GM21447 (cell line): ENCODE results near the gene FMO2.

ENCODE experiments used
- ATAC-seq: cut with Tn5 transposase; IDR thresholded peaks from one replicate; pipeline ENCODE4 v1.9.1; 2021; ENCODE audit not compliant: unreplicated experiment

Gene FMO2

GRCh38 chr1:171254859-171255258, 69.8 kb downstream of the FMO2 start:
- no peak for ATAC-seq

DNA sequence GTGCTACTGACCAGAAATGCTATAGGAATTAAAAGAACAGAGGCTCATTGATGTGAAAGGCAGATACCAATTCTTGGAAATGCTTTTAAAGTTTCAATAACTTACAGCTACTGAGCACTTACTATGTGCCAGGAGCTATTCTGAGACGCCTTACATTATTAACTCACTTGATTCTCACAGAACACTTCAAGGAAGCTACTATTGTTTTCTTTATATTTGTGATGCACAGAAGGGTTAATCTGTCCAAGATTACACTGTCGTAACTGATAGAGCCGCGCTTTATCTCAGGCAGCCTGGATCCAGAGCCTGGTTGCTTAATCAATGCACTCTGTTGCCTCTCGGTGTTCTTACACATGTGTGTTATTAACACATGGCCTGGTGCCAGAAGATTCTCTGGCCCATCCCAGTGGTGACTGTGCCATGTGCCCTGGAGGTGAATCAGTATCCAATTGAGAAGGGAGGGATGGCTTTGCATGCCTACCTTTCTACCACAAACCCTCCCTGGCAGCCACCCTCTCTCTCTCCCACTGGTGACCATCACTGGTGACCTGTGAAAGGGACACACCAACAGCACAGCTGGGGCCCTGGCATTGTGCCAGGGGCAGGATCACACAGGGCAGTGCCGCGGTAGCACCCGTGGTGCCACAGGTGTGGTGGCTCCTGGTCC, 72.0 kb downstream of the FMO2 start:
- no peak for ATAC-seq

DNA sequence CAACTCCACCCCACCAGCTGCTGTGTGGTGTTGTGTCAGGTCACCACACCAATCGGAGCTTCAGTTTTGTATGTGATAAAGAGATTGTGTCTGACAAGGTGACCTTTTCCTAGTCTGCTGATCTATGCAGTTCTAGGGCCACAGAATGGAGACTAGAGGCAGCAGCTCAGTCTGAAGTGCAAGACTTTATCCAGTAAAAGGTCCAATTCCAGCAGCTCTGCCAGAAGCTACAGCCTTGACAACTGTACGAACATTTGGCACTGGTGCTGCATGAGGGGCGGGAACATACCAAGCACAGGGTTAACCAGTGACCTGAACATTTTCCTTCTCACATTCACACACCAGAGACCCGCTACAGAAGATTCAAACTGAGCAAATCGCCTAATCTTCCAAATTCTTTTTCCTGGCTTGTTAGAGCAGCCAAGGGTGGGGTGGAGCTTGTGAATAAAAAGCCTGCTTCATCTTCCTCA, 72.5 kb downstream of the FMO2 start:
- ATAC-seq: no peak

DNA sequence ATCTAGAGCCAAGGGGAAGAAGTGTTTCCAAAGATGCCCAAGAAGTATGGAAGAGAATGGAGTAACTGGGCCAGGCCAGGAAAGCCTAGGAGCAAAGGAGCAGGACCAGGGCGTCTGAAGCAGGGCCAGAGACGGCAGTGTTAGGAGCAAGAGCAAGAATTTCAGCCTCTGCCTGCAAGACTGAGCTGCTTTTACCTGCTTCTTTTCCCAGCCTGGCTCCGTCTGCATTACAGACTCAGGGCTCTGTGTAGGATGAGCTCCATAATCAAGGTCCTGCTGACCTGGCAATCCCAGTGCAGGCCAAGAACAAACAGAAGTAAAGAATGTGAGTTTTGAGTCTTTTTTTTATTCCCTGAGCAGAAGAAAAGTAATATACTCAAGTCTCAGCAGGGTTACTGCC, 73.3 kb downstream of the FMO2 start:
- no peak for ATAC-seq

DNA sequence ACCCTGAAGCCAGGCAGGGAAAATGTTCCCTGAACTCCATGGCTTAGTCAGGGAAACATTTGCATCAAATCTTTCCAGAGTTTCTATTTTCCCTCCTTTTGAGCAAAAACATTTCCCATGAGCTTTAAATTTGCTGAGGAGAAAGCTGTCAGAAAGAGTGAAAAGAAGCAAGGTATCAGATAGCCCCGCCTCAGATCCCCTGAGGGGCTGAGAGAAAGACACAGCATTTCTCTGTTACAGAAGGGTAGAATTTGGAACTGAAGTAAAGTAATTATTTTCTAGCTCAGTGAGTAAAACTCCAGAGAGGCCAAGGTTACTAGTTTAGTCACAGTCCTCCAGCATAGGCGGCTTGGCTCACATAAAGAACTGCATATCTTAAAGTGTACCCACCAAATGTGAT, 73.8 kb downstream of the FMO2 start:
- ATAC-seq: no peak
